NCI-H2171 treated with DMSO at 0.1 percent for 48 hours (cell line): ENCODE measurements around the gene DNAH5.

Experiments used
- DNase-seq: peaks from one replicate; lab custom pipeline; 2025; lab: John Stamatoyannopoulos, UW

The DNAH5 gene

DNA sequence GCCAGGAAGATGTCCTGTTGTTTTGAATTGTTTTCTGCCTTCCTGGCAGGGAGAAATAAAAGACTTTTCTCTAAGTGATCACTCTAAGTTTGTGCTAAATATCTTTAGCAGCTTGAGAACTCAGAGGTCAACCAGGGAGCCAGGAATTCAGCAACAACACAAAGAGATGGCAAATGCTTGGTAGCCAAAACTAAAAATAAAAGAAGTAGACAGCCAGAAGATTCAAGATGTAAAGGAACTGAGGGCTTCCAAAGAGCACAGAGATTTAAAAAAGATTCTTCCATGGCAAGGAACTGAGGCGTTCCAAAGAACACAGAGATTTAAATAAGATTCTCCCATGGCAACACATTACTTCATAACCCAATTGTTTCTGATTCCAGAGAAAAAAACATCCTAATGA is 9.6 kb downstream of the DNAH5 start:
- no peak for DNase-seq

- no peak for DNase-seq
These were observed 10.4 kb downstream of the DNAH5 start for GRCh38 chr5:13934125-13934524.

DNA sequence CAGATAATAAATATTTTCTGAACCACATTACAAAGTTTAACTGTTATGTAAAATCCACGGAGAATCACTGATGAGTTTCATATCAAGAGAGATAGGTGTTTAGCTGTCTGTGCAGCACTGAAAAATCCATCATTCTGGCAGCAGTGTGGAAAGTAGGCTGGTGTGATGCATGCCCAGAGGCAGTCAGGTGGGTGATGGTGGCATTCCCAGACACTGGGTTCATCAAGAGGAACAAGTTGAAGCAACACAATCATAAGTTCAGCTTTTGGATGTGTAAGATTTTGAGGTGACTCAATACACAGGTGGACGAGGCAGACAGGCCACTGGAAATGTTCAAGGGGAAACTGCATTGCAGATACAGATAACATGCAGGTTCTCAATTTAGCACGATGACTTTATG is 11.9 kb downstream of the DNAH5 start:
- DNase-seq, result no peak

- peak; percentile 57 for DNase-seq
These were observed 12.5 kb downstream of the DNAH5 start for GRCh38 chr5:13932011-13932410.

DNA sequence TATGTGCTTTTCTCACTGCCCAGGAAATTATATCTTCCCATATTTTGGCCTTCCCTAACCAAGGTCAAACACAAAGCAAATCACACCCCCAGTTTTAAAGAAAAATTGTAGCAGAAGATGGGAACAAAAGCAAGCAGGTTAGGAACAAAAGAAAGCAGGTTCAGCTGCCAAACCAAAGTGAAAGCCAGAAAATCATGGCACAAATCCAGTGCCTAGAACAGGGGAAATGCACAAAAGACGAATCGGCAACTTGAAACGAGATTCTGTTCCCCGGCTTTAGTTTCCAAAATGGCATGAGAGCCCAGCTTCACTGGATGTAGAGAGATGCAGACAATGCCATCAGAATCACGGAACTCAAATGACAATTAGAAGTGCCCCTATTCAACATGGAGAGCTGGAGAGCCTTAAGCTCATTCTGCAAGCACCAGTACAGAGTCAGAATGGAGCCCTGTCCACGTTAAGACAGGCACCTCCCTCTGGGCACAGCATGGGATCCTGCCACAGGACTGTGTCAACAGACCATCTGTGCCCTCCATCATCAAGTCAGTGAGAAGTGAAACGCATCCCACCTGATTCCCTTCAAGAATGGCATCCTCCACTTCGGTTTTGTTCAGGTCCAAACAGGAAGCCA is 13.8 kb downstream of the DNAH5 start:
- DNase-seq, result peak; percentile 54

DNA sequence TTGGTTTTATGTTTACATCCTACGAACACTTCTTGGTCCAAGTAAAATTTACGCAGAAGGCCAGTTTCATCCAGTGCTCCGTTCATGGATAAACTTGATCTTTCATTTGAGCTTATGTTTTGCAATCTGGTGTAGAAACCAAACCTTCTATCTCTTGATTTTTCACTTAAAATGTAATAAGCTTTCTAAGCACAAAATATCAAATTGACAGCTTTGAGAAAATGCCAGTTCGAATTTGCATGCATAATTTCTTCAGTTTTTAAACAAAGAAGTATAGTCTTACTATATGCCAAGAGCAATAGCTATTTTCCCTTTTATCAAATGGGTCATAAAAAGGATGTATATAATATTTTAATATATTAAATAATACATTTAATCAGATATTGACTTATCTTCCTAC is 17.8 kb downstream of the DNAH5 start:
- no peak for DNase-seq

- peak; percentile 61 for DNase-seq
These were observed 22.9 kb downstream of the DNAH5 start for GRCh38 chr5:13921578-13921977.

GRCh38 chr5:13919786-13920185 is 24.7 kb downstream of the DNAH5 start:
- no peak for DNase-seq

- DNase-seq, result no peak
These were observed 25.4 kb downstream of the DNAH5 start for GRCh38 chr5:13919087-13919486.

DNA sequence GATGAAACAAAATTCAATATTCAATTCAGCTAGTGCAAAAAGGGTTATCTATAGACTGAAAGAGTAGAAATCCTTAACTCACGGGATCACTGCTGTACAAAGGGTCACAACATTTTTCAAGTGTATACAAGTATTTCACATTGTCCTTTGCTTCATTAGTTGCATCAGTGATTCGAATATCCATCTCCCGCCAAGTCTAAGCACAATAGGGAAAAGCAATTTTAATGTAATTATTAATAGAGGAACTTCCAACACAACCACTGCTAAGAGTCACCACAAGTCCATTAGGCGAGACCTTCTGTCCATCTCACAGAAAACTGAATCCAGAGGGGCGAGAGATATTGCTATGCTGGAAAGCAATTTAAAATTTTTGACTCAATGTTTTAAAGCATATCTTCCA is 27.4 kb downstream of the DNAH5 start:
- DNase-seq, result no peak

DNA sequence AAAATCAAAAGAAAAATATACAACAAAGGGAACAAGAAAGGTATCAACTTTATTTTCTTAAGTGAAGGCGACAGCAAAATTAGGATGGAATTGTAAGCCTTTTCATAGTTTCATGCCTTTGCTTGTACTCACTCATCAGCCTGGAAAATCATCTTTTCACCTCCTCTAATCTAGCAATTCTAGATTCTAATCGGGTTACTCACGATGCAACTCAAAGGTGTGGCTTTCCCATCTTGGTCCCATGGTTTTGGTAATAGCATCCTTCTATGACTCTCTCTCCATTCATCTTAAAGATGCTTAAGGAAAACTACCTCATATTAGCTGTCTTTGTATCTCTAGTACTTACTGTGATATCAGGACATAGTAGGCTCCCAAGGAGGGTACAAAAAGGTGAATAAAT is 30.5 kb downstream of the DNAH5 start:
- DNase-seq, result no peak

DNA sequence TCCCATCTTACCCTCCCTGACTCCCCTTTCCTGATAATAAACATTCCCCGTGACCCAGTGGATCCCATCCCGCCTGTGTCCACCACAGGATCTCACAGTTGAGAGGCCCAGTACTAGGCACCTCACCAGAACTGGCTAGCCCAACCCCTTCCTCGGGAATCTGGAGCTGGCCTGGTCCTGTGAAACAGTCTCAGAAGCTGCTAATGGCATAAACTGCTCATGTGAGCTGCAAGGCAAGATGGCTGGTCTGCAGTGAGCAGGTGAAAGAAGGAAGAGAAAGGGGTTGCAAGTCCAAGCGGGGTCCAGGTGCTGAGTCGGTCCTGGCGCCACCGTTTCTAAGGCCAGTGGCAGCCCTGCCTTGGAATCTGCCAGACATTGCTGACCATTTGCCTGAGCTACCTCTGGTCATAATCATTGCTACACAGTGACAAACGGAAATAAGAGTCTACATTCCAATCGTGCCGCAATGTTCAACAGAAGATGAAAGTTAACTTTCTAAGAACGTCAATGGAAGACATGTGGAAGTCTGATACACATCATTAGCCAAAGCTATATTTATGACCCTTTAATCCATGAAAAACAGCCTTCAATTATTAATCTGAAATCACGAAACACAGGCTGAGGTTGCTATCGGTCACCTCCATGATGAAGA is 33.7 kb downstream of the DNAH5 start:
- DNase-seq, result no peak

- no peak for DNase-seq
These were observed 34.3 kb downstream of the DNAH5 start for GRCh38 chr5:13910201-13910600.

GRCh38 chr5:13909271-13909670 is 35.2 kb downstream of the DNAH5 start:
- no peak for DNase-seq

DNA sequence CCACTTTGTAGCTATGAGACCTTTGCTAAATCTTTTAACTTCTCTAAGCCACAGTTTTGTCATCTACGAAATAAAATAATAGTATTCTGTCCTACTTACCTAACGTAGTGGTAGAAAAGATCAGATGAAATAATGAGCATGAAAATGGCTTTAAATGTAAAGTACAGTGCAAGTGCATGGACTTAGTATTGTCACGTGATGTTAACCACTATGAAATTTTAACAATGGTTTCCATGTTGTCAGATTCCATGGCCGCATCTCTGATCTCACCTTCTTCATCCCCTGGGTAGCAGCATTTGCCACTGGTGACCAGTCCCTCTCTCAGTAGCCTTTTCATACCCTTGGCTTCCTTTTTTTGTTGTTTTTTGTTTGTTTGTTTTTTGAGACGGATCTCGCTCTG is 45.9 kb downstream of the DNAH5 start:
- DNase-seq, result no peak

GRCh38 chr5:13878357-13878756 is 66.1 kb downstream of the DNAH5 start:
- peak; percentile 63 for DNase-seq

DNA sequence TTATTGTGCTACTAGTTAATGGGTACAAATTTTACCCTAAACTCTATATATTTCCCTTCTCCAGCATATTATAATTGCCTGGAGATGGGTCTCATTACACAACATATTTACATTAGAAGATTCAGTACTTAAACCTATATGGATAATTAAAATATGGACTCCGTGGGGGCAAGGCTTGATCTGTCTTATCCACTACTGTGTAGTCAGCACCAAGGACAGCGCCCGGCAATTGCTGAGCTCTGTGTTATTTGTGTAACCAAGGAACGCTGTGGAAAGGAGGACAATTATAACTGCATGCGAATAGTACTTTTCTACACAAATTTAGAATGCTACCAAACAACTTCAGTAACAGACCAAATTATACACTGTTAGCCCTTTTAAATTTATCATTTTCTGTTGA is 77.7 kb downstream of the DNAH5 start:
- DNase-seq, result no peak

- no peak for DNase-seq
These were observed 79.2 kb downstream of the DNAH5 start for GRCh38 chr5:13865312-13865711.

DNA sequence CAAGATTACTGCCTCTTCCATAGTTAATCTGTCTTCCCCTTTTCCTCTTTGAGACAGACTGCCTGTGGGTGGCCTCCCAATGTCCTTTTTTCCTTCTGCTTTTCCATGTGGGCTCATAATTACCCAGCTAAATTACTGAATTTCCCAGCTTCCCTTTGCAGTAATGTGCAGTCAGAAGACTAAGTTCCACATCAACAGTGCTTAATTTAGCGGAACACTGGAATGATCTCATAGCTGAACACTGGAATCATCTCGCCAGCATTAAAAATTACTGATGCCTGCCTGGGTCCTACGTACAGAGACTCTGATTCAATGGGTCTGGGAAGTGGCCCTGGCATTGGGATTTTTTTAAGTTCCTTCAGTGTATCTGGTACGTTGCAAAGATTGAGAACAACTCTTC is 84.3 kb downstream of the DNAH5 start:
- DNase-seq, result peak; percentile 16

DNA sequence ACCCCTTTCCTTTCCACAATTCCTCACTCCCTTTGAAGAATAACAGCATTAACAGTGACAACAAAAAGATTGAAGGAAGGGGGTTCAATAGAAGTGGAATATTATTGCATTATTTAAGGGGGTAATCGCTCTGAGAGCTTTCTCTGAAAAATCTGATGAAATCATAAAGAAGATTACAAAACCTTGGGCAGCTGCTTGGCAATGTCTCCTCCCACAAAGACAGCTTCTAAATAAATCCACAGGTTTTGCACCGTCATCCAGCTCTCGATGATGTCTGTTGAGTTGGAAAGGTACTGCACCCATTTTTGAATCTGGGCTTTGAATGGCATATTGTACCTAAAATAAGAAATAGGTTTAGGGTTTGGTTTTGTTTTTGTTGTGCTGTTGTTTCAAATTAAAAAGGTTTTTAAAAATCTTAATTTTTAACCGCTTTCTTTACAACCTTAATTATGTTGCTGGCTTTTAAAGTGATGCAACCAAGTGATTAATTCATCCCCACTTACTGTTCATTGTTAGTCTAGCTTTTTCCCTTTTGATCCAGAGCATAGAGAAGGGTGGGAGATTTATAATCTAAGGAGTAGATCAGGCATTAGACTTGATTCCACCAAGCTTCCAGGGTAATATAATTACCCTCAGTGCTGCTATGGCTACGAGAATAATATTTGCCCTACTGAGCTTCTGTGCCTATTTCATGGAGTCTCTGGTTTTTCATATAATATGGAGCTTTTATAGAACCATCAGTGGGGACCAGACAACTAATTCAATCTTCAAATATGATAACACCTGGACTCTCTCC is 85.0 kb downstream of the DNAH5 start:
- no peak for DNase-seq

DNA sequence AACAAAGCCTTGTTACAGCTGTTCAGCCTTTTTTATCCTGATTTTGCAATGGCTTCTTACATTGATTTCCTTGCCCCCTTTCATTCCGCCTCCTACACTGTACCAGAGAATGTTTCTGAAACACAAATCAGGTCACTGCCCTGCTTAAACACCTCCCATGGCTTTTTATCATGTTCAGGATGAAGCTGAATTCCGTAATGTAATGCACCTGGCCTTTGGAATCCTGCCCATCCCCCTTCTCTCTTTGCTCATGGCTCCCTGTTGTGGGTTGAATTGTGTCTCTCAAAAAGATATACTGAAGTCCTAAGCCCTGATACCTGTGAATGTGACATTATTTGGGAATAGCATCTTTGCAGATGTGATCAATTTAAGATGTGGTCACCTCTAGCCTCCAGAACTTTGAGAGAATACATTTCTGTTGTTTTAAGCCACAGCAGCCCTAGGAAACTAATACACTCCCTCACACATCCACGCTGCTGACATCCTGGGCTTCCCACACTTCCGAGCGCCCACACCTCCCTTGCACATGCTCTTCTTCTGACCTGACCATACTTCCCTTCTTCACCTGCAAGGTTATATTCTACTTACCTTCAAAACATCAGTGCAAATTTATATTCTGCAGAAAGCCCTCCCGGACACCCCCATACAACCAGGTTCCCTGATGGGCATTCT is 101.2 kb downstream of the DNAH5 start:
- no peak for DNase-seq

DNA sequence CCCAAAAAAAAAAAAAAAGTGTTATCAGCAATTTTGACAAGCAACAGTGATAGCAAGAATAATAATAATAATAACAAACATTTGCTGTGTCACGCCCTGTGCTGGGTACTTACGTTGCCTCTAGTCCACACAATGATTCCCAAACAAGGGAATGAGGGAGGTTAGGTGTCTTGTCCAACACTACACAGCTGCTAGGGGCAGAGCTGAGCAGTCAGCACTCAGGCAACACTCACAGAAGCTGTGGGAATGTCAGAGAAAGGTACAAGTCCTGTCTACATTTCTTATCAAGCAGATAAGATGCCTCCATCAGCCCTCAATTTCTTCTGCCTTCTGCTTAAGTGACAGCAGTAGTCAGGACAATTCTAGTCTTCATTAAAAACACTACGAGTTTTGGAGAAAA is 111.0 kb downstream of the DNAH5 start:
- DNase-seq, result no peak

DNA sequence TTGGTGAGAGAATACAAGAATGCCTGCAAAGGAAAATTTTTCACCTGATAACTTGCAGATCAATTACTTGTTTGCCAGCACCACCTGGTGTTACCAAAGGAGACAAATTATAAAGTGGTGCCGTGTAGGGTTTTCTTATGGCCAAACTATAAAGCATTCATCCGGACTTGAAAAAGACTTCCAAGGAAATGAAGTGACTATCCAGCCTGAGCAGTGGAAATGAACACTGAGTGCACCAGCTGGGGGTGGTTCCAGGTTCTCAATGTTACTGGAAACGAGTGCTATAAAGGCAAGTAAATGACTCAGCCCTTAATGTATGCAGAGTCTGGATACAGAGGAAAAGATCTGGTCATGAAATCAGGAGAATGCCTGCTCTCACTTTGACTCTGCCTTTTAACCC is 113.1 kb downstream of the DNAH5 start:
- DNase-seq, result no peak
